Caco-2 (cell line): Measurements from ENCODE around the gene SPATA16. TPM values are rescaled to one million over a fixed set of nuclear protein-coding genes. Genes with fewer than 3 reads are reported as not detected.

Experiments
- BruUV-seq: library from RNA; stranded (reverse); fragments of 400-500 nt; replicated peaks from 2 replicates; lab custom pipeline; 2021; lab: Mats Ljungman, UMichigan
- CTCF ChIA-PET: fragments of 300-600 bp; sonication (Branson Sonifier 250); formaldehyde crosslinking; loops from one replicate; lab custom pipeline; 2022; ENCODE audit warnings: antibody characterized with exemption; lab: Charles Lee
- POLR2A ChIA-PET: fragments of 300-600 bp; sonication (Branson Sonifier 250); formaldehyde crosslinking; loops from one replicate; lab custom pipeline; 2022; ENCODE audit warnings: antibody characterized with exemption; lab: Charles Lee
- DNase-seq, 2 experiments: peaks; one replicate each; pipeline versions ENCODE4 v3.0.0 to v3.0.0-alpha.2; 2020 to 2022
- H3K27me3 ChIP-seq: replicated peaks from 2 replicates; pipeline ENCODE4 v1.6.0; 2011; ENCODE audit warnings: low read length; ENCODE audit not compliant: control insufficient read depth, insufficient read depth
- H3K36me3 ChIP-seq: 2 replicates; pipeline ENCODE4 v1.5.1; 2011; ENCODE audit warnings: low read length; ENCODE audit not compliant: control insufficient read depth, insufficient read depth
- H3K4me1 ChIP-seq: fragments of 250-450 bp; sonication (Bioruptor Pico); 2 replicates; pipeline ENCODE4 v1.5.1; 2020; ENCODE audit warnings: mild to moderate bottlenecking
- H3K4me3 ChIP-seq: 2 replicates; pipeline ENCODE4 v1.5.1; 2011; ENCODE audit warnings: low read depth, mild to moderate bottlenecking, control low read depth, low read length
- H3K9me3 ChIP-seq: fragments of 250-450 bp; sonication (Bioruptor Pico); 2 replicates; pipeline ENCODE4 v1.5.1; 2020; ENCODE audit warnings: mild to moderate bottlenecking, moderate library complexity
- H3K27ac Mint-ChIP-seq: one replicate; pipeline ENCODE4 v1.8.0; 2022; ENCODE audit warnings: mixed read lengths; ENCODE audit not compliant: unreplicated experiment
- H3K27me3 Mint-ChIP-seq: one replicate; pipeline ENCODE4 v1.8.0; 2022; ENCODE audit warnings: mixed read lengths; ENCODE audit not compliant: insufficient read depth, unreplicated experiment
- H3K36me3 Mint-ChIP-seq: one replicate; pipeline ENCODE4 v1.8.0; 2022; ENCODE audit warnings: mild to moderate bottlenecking, mixed read lengths; ENCODE audit not compliant: insufficient read depth, unreplicated experiment
- H3K4me1 Mint-ChIP-seq: one replicate; pipeline ENCODE4 v1.8.0; 2022; ENCODE audit warnings: low read depth, mixed read lengths; ENCODE audit not compliant: unreplicated experiment
- H3K4me3 Mint-ChIP-seq: one replicate; pipeline ENCODE4 v1.8.0; 2022; ENCODE audit warnings: mild to moderate bottlenecking, moderate library complexity, mixed read lengths; ENCODE audit not compliant: unreplicated experiment
- H3K9me3 Mint-ChIP-seq: one replicate; pipeline ENCODE4 v1.8.0; 2022; ENCODE audit warnings: mixed read lengths; ENCODE audit not compliant: unreplicated experiment
- CTCF ChIP-seq, 2 experiments: fragments of 200-600 bp in 1 of 2; IDR thresholded peaks; 1 replicate in 1 of 2; 2 replicates in 1 of 2; pipeline versions ENCODE4 v1.5.1 to v1.8.0; 2011 to 2022; ENCODE audit warnings: antibody characterized with exemption in 1 of 2, control low read depth in 1 of 2, inconsistent platforms in 1 of 2, low read depth in 1 of 2, low read length in 1 of 2, mild to moderate bottlenecking in 1 of 2, moderate library complexity in 1 of 2; ENCODE audit not compliant: insufficient read depth in 1 of 2, severe bottlenecking in 1 of 2, unreplicated experiment in 1 of 2
- intact Hi-C: fragments of 100-400 bp; cut with micrococcal nuclease; formaldehyde crosslinking; loops from one replicate; pipeline ENCODE4 v1.10.0; 2022; ENCODE audit not compliant: unreplicated experiment
- total RNA-seq: library from RNA; stranded (reverse); gene quantifications from 2 replicates; pipeline ENCODE4 v1.2.3, GENCODE V29; 2022

The SPATA16 gene
- total RNA-seq, 1 experiment from 2014 or later = not detected

GRCh38 chr3:172859041-172859440 lies 282.0 kb downstream of the SPATA16 start:
- ChIA-PET POLR2A (no interaction called here), CTCF (no interaction called here)
- no peak overlapping the region for H3K4me3 Mint-ChIP-seq
- DNase-seq = no peak
- no TSS peak for BruUV-seq
- Histone ChIP-seq H3K9me3 (no peaks in the 10 kb centered on the region), H3K36me3 (no peaks in the 10 kb centered on the region), H3K4me1 (peaks cover 10% of the 10 kb centered on the region; the same call in 1 of the 2 replicates), H3K4me3 (no peak overlapping the region), H3K27me3 (no peaks in the 10 kb centered on the region)
- no peaks in the 10 kb centered on the region for H3K36me3 Mint-ChIP-seq
- intact Hi-C loops = no loop called here
- H3K27me3 Mint-ChIP-seq = peaks cover 3% of the 10 kb centered on the region
- no peak for TF ChIP-seq CTCF (IDR thresholded peaks at IDR 0.05; ENCODE audit: insufficient read depth in 1 of 2, low read depth in 1 of 2, low read length in 1 of 2, severe bottlenecking in 1 of 2, unreplicated experiment in 1 of 2)
- no peak overlapping the region for H3K27ac Mint-ChIP-seq
- H3K4me1 Mint-ChIP-seq = no peaks in the 10 kb centered on the region
- peaks cover 15% of the 10 kb centered on the region for H3K9me3 Mint-ChIP-seq

DNA sequence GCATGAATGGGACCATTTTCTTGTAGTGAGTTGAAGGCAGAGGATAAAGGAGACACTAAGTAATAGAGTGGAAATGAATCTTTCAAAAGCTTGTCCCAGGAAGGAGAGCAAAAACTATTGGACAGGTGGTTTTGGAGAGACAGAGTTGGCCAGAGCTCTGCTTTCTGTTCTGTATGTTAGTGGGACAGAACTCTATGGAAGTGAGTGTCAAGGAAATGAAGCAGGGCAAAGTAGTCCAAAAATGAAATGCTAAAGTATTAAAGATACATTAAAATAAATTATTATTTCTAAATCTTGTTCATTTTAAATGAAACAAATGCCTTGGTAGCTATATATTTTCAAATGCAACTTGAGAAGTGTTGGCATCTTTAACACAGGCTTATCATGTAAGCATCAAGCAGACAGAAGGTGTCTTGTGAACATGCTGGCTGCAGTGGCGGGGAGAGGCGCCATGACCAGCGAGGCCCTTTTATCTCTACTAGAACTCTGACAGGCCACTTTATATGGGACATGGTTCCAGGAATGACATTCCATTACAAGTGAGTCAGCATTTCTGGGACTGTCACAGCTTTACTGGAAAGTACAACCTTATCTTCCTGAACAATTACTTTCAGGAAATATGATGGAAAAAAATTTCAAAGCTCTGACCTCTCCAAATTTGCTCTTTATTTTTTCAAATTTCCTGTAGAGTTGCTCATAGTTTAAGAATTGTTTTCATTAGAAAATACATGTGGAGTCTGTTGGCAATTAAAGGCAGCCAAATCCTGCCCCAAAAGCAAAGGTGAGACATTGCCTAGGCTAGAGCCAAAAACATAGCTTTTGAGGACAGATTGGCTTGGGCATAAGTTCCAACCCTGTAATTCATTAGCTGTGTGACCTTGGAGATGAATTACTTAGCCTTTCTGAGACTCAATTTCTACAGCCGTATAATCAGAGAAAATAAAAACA lies 284.0 kb downstream of the SPATA16 start:
- Histone ChIP-seq H3K4me1 (peaks cover 10% of the 10 kb centered on the region; the same call in 1 of the 2 replicates), H3K36me3 (no peaks in the 10 kb centered on the region), H3K9me3 (no peaks in the 10 kb centered on the region), H3K27me3 (no peaks in the 10 kb centered on the region), H3K4me3 (no peak overlapping the region)
- Mint-ChIP-seq H3K27ac (no peak overlapping the region), H3K27me3 (no peaks in the 10 kb centered on the region), H3K9me3 (peaks cover 15% of the 10 kb centered on the region), H3K36me3 (no peaks in the 10 kb centered on the region), H3K4me1 (no peaks in the 10 kb centered on the region), H3K4me3 (no peak overlapping the region)
- intact Hi-C loops = no loop called here
- BruUV-seq = no TSS peak
- CTCF ChIA-PET = no interaction called here
- no peak for TF ChIP-seq CTCF (IDR thresholded peaks at IDR 0.05; ENCODE audit: insufficient read depth in 1 of 2, low read depth in 1 of 2, low read length in 1 of 2, severe bottlenecking in 1 of 2, unreplicated experiment in 1 of 2)
- DNase-seq = peak; percentile 42 to 69
- POLR2A ChIA-PET = no interaction called here

DNA sequence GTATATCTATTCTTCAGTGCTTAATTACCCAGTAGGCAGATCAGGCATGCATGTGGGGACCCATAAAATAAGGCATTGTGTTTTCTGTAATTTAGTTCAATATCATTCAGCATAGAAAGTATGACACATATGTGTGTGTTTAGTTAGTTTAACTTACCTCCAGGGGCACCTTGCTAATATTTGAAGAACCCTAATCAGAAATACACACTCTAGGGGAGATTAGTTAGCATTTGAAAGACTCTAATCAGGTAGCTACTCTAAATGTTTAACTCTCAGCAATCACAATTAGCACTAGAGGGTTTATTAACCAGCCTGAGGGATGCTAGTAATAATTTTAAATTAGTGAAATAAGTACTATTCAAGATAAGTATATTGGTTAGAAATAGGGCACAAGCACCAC lies 286.0 kb downstream of the SPATA16 start:
- Mint-ChIP-seq H3K9me3 (peaks cover 15% of the 10 kb centered on the region), H3K4me3 (no peak overlapping the region), H3K27ac (no peak overlapping the region), H3K4me1 (no peaks in the 10 kb centered on the region), H3K27me3 (no peaks in the 10 kb centered on the region), H3K36me3 (no peaks in the 10 kb centered on the region)
- Histone ChIP-seq H3K4me3 (no peak overlapping the region), H3K4me1 (peaks cover 10% of the 10 kb centered on the region; the same call in 1 of the 2 replicates), H3K36me3 (no peaks in the 10 kb centered on the region), H3K9me3 (no peaks in the 10 kb centered on the region), H3K27me3 (no peaks in the 10 kb centered on the region)
- ChIA-PET POLR2A (no interaction called here), CTCF (no interaction called here)
- TF ChIP-seq CTCF (IDR thresholded peaks at IDR 0.05; ENCODE audit: insufficient read depth in 1 of 2, low read depth in 1 of 2, low read length in 1 of 2, severe bottlenecking in 1 of 2, unreplicated experiment in 1 of 2) = no peak
- intact Hi-C loops = no loop called here
- BruUV-seq = no TSS peak
- no peak for DNase-seq
